HG03139 (cell line): ENCODE data around the gene UACA.
"Not testable (repeated sequence)": the region's sequence is repeated elsewhere in the genome, so short reads cannot be mapped to it uniquely, and the experiment has no call there.

Source experiments
- ATAC-seq: cut with Tn5 transposase; IDR thresholded peaks from one replicate; pipeline ENCODE4 v1.9.1; 2021; ENCODE audit not compliant: unreplicated experiment

UACA gene

DNA sequence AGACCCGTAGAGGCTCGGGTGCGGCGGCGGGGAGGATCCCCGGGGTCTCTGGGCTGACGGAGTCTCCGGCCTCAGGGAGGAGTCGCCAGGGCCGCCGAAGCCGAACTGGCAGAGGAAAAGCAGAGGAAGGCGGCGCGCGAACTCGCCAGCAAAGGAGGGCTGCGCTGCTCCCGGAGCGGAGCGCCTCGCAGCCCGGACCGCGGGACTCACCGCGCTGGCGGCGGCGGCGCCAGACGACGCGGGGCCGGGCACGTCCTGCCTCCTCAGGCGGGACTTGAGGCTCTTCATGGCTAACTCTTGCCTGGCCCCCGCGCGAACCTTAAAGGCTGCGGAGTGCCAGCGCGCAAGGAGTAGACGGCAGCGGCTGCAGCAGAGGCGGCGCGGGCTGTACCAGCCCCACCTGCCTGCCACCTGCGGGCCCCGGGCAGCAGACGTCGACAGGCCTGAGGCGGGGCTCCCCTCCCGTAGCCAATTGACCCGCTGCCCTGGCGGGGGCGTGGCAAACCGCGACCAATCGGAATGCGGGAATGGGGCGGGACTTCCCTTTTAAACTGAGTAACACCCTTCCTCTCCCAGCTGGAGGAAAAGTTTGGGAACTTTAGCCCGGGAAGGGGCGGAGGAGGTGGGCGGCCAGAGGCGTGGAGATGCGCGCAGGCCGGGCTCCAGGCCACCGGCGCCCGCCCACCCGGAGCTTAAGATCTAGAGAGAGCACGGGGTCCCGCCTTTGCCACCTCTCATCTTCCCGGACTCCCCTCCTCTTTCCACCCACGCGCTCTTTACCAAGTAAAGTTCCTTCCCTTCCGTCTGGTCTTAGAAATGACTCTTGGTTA lies at the start of gene UACA:
Gene UACA, minus strand, starts transcription at position 439 of the 830 bp plus-strand sequence. Its CDS starts 151 bp downstream, at position 288.
- peak; percentile 78 for ATAC-seq

DNA sequence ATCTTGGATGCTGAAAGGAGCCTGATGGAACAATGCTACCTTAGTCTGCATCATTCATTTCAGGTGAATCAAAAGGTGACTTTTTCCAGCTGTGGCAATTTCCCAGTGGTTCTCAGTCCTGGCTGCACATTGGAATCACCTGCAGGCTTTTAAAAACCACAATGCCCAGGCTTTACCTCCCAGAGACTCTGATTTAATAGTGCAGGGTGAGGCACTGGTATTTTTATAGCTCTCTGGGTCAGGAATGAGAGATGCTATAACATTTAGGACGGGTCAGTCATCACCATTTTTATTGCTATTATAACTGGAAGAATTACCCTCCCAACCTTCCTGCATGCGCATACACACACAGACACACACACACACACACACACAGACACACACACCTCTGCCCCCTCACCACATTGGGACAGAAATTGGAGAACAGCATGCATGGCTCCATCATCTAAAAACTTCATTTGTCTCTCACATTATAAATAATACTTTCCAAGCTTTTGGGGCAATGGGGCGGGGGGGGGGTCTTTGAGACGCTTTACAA lies 49.5 kb upstream of the UACA start:
- ATAC-seq = no peak

DNA sequence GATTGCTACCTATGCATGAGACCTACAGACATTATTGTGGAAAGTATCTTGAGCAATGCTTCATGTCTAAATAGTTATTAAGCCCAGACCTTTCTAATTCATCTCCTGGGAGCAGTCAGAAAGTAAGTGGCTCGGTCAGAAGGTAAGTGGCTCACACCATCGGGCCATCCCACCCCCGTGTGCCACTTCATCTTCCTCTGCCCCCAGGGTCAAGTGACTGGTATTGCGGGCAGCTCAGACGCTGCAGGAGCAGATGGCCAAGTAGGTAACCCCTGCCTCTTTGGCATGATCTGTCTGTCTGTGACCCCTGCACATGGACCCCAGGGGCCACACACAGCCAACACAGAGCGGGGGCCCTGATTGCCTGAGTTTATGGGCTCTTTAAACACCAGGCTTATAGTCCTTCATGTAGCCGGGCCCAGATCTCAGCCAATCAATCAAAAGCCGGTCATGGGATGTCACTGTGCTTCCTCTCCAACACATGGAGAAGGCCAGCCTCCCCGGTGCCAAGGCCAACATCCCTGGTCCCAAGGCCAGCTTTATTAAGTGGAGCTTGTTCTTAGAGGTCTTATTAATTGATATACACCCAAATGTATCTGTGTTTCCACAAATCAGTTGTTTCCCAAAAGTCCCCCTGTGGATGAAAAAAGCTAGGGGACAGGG lies 47.7 kb upstream of the UACA start:
- ATAC-seq = no peak

DNA sequence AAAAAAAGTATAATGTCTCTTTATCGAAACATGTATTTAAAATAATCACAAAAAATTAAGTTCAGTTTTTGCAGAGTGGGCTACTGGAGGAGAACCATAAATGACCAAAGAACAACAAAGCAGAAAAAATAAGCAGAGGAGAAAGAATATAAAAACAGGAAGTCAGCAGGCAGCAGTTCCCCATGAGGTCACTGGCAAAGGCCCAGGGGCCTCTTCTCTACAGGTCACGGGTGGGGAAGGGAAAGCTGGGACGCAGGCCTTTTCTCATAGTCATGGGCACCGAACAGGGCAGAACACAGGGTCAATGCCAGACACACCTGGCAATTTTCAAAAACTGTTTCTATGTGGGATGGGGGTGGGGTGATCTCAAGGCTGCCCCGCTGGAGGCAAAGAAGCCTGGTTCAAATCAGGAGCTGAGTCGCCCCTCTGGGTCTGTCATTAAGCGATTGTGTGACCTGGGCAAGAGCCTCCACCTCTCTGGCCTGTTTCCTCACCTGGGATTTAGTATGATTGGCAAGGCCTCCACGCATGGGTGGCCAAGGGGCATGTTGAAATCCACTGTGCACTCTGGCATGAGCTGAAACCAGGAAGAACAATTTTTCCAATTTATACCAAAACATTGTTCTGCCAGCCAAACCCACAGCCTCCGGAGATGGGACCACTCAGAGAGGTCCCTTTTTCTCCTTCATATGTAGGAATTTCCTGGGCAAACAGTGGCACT lies 43.8 kb upstream of the UACA start:
- no peak for ATAC-seq

- not testable (repeated sequence) for ATAC-seq
Measured at GRCh38 chr15:70804388-70804787, 41.0 kb upstream of the UACA start.

GRCh38 chr15:70802629-70803028 lies 39.3 kb upstream of the UACA start:
- no peak for ATAC-seq

- ATAC-seq = no peak
Measured at GRCh38 chr15:70801109-70801508, 37.8 kb upstream of the UACA start.

DNA sequence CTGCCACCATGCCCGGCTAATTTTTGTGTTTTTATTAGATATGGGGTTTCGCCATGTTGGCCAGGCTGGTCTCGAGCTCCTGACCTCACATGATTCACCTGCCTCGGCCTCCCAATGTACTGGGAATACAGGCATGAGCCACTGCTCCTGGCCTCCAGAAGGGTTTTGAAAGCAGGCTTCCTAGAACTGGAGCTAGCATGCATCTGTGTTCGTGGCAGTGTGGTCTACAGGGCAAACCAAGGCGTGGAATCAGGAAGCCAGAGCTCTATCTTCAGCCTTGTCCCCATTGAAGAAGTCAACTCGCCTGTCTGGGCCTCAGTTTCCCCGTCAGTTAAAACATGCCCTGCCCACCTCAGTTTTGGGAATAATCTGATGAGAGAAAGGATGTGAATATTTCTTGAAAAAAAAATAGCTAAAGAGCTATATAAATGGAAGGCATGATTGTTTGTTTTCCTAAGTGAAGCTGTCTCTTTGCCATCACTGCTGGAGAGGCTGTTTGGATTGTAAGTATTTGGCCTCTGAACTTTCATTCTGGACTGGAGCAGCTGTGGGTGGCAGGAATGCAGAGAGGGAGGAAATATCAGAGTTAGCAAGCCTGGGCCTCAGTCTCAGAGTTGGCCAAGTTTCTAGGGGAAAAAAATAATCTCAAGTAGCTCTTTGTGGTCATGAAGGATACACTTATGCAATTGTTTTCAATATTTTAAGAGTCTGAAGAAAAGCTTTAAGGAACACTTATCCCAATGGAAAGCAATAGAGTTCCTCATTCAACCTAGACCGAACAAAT lies 36.5 kb upstream of the UACA start:
- no peak for ATAC-seq

DNA sequence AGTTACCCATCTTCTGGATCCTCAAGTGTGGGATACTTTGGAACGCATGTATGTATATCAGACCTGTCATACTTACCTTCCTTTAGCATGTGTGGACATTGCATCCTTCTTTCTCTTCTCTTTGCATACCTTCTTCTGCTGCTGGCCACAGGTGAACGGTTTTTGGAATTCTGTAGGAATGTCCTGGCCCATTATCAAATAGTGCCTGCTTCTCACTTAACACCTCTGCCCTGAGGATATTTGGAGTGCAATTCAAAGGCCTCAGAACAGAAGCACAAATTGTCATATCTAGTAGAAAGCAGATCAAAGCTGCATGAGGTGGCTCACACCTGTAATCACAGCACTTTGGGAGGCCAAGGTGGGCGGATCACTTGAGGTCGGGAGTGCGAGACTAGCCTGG lies 34.1 kb upstream of the UACA start:
- ATAC-seq = no peak

DNA sequence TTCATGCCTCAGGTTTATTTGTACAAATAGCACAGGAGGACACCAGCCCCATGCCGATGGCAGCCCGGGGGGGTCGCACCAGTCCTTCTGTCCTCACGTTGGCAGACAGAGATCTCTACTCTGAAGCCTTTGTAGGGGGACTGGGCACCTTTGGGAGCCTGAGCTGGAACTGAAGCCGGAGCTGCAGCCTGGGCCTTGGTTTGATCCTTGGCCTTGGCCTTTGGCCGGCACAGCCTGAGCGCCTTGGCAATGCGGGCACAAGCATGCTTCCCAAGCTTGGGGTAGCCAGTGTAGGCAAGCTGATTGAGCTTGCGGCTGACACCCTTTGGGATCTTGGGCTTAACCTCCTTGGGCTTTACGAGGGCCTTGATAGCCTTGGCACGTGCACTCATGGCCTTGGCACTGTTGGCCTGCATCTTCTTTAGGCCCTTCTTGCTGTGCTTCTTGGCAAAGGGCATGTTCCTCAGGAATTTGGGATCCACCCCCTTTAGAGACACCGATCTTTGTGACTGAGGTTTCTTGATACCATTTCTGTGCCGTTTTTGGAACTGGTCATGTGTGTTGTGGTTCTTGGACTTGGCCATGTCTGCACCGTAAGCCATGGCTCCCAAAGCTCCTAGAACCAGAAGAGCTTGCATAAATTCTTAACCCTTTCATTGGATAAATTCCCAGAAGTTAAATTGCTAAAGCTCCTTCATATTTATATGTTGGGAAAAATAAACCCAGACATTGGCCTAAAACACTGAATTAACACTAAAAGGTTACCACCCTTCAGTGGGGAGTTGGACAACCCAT lies 33.4 kb upstream of the UACA start:
- no peak for ATAC-seq

- no peak for ATAC-seq
Measured at GRCh38 chr15:70795311-70795665, 31.9 kb upstream of the UACA start.

GRCh38 chr15:70794596-70795310 lies 31.4 kb upstream of the UACA start:
- no peak for ATAC-seq

- ATAC-seq = no peak
Measured at GRCh38 chr15:70793694-70794093, 30.3 kb upstream of the UACA start.

DNA sequence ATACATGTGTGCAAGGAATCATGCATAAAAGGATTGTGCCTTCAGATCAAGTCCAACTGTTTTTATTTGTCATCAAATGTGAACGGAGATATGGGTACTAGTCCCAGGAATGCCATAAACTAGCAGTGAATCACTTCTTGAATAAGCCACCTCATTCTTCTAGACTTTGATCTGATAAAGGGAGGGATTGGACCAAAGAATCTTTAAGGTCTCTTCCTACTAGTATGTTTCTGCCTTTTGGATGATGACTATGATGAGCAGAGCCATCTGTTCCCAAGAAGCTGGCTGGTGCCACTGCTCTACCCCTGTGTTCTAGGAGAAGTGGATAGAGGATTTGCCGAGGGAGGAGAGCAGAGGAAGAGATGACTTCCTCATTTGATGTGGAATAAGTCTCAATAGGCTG lies 28.8 kb upstream of the UACA start:
- no peak for ATAC-seq

DNA sequence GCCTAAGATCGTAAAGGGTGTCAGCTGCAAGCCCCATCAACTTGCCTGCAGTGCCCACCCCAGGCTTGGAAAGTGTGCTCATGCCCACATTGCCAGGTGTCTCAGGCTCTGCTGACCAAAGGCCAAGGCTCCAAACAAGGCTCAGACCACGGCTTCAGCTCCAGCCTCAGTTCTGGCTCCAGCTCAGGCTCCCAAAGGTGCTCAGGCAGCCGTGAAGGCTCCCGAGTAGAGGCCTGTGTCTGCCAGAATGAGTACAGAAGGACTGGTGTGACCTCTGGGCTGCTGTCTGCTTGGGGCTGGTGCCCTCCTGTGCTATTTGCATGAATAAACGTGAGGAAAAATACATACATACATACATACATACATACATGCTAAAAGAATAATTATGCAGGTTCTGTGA lies 27.9 kb upstream of the UACA start:
- no peak for ATAC-seq

DNA sequence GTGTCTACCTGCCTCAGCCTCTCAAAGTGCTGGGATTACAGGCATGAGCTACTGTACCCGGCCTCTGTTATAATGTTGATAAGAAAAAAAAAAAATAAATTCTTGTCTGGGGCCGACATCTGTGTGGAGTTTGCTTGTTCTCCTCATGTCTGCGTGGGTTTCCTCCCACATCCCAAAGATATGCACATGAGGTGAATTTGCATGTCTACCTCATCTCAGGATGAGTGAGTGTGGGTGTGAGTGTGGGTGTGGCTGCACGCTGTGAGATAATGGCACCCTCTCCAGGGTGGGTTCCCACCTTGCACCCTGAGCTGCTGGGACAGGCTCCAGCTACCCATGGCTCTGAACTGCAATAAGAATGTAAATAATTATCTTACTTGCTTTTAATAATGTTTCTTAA lies 25.9 kb upstream of the UACA start:
- no peak for ATAC-seq

GRCh38 chr15:70788114-70789049 lies 25.0 kb upstream of the UACA start:
- no peak for ATAC-seq

- no peak for ATAC-seq
Measured at GRCh38 chr15:70786996-70787395, 23.6 kb upstream of the UACA start.
